GM12878 (cell line): ENCODE measurements around the gene CNKSR3. TPM values are rescaled to one million over a fixed set of nuclear protein-coding genes. Genes with fewer than 3 reads are reported as not detected.

Experiments
- ATAC-seq: fragments of 200-7000 bp; cut with Tn5 transposase; 3 replicates; pipeline ENCODE4 v1.9.1; 2020; ENCODE audit warnings: mild to moderate bottlenecking, moderate library complexity
- BruUV-seq: library from RNA; stranded (reverse); fragments of 400-500 nt; replicated peaks from 2 replicates; lab custom pipeline; 2021; lab: Mats Ljungman, UMichigan
- CTCF ChIA-PET: fragments of 300-600 bp; sonication (Branson Sonifier 250); formaldehyde crosslinking; extraction: SDS; loops from one replicate; lab custom pipeline; 2021; ENCODE audit warnings: inconsistent platforms; lab: Yijun Ruan, JAX
- POLR2A ChIA-PET: fragments of 350-600 bp; formaldehyde crosslinking; extraction: SDS; loops from one replicate; lab custom pipeline; 2021; ENCODE audit warnings: inconsistent platforms; lab: Charles Lee
- RAD21 ChIA-PET: fragments of 300-600 bp; sonication (Branson Sonifier 250); formaldehyde crosslinking; loops from one replicate; lab custom pipeline; 2023; ENCODE audit warnings: antibody characterized with exemption; ENCODE audit not compliant: unreplicated experiment; lab: Charles Lee
- SMC1A ChIA-PET: fragments of 300-600 bp; sonication (Branson Sonifier 250); formaldehyde crosslinking; loops from one replicate; lab custom pipeline; 2023; ENCODE audit not compliant: unreplicated experiment, uncharacterized antibody; lab: Charles Lee
- DNase-seq: peaks from one replicate; pipeline ENCODE4 v3.0.0-alpha.2; 2011; ENCODE audit warnings: low read depth, low spot score
- FAIRE-seq: peaks from 3 replicates; lab custom pipeline; 2011; peaks lifted over from hg19 to GRCh38; lab: Jason Lieb, UNC
- H2AFZ ChIP-seq: 2 replicates; pipeline ENCODE4 v1.6.0; 2011; ENCODE audit warnings: low read depth, low read length, control low read depth; ENCODE audit not compliant: control insufficient read depth
- H3K27ac ChIP-seq: 2 replicates; pipeline ENCODE4 v1.5.1; 2011; ENCODE audit warnings: control low read depth; ENCODE audit not compliant: control insufficient read depth, insufficient read depth
- H3K27me3 ChIP-seq, 2 experiments: replicated peaks in 1 of 2; 2 replicates each; pipeline versions ENCODE4 v1.6.0 to v1.6.1; 2011; ENCODE audit warnings: low read length in 1 of 2; ENCODE audit not compliant: control insufficient read depth in 2 of 2, insufficient read depth in 2 of 2
- H3K36me3 ChIP-seq, 2 experiments: 2 replicates each; pipeline ENCODE4 v1.5.1; 2011; ENCODE audit warnings: low read length in 1 of 2; ENCODE audit not compliant: control insufficient read depth in 2 of 2, insufficient read depth in 2 of 2
- H3K4me1 ChIP-seq: 2 replicates; pipeline ENCODE4 v1.6.1; 2011; ENCODE audit warnings: mild to moderate bottlenecking, low read length, moderate library complexity, mixed read lengths; ENCODE audit not compliant: control insufficient read depth, insufficient read depth
- H3K4me2 ChIP-seq: 2 replicates; pipeline ENCODE4 v1.6.0; 2011; ENCODE audit warnings: control low read depth; ENCODE audit not compliant: control insufficient read depth, insufficient read depth
- H3K4me3 ChIP-seq: fragments of 200-600 bp; sonication (generic); 2 replicates; pipeline ENCODE4 v1.5.1; 2016
- H3K79me2 ChIP-seq: 2 replicates; pipeline ENCODE4 v1.6.0; 2011; ENCODE audit warnings: low read length; ENCODE audit not compliant: control insufficient read depth, insufficient read depth
- H3K9ac ChIP-seq: 2 replicates; pipeline ENCODE4 v1.8.0; 2011; ENCODE audit warnings: low read length, control low read depth, mixed read lengths; ENCODE audit not compliant: control insufficient read depth, insufficient read depth
- H3K9me3 ChIP-seq: replicated peaks from 3 replicates; pipeline ENCODE4 v1.5.1; 2011; ENCODE audit warnings: mild to moderate bottlenecking, low read length; ENCODE audit not compliant: control insufficient read depth, insufficient read depth
- H4K20me1 ChIP-seq: 2 replicates; pipeline ENCODE4 v1.6.0; 2011; ENCODE audit not compliant: control insufficient read depth, insufficient read depth
- CHD4 ChIP-seq: fragments of 200-600 bp; sonication (generic); IDR thresholded peaks from 2 replicates; pipeline ENCODE4 v1.6.1; 2016; ENCODE audit warnings: mild to moderate bottlenecking
- CTCF ChIP-seq, 3 experiments: IDR thresholded peaks in 2 of 3; conservative IDR thresholded peaks in 1 of 3; 2 replicates each; pipeline ENCODE4 v1.5.1; 2011; ENCODE audit warnings: low read depth in 3 of 3, low read length in 3 of 3, mild to moderate bottlenecking in 3 of 3, control low read depth in 2 of 3, moderate library complexity in 2 of 3, inconsistent platforms in 1 of 3, mixed read lengths in 1 of 3; ENCODE audit not compliant: control insufficient read depth in 2 of 3, insufficient read depth in 1 of 3; ENCODE audit errors: extremely low read depth in 1 of 3
- ETV6 ChIP-seq, 2 experiments: fragments of 450-650 bp in 1 of 2; IDR thresholded peaks in 1 of 2; conservative IDR thresholded peaks in 1 of 2; 2 replicates each; pipeline ENCODE4 v1.6.1; 2014; ENCODE audit warnings: antibody characterized with exemption in 1 of 2, borderline replicate concordance in 1 of 2, low read depth in 1 of 2, mild to moderate bottlenecking in 1 of 2, moderate library complexity in 1 of 2
- HCFC1 ChIP-seq: fragments of 150-350 bp; IDR thresholded peaks from 2 replicates; pipeline ENCODE4 v1.6.1; 2014; ENCODE audit warnings: low read length
- HDAC2 ChIP-seq: fragments of 200-600 bp; sonication (generic); IDR thresholded peaks from 2 replicates; pipeline ENCODE4 v1.6.1; 2017
- IKZF1 ChIP-seq: fragments of 450-650 bp; conservative IDR thresholded peaks from 2 replicates; pipeline ENCODE4 v1.6.1; 2017; ENCODE audit warnings: antibody characterized with exemption, mild to moderate bottlenecking
- KLF5 ChIP-seq: fragments of 450-650 bp; IDR thresholded peaks from 2 replicates; pipeline ENCODE4 v1.6.1; 2014; ENCODE audit warnings: mild to moderate bottlenecking; ENCODE audit not compliant: partially characterized antibody
- MTA3 ChIP-seq: IDR thresholded peaks from 2 replicates; pipeline ENCODE4 v1.6.1; 2012; ENCODE audit warnings: low read length, inconsistent platforms, borderline replicate concordance
- POLR2A ChIP-seq: IDR thresholded peaks from 2 replicates; pipeline ENCODE4 v1.6.1; 2011; ENCODE audit warnings: low read depth, mild to moderate bottlenecking, low read length
- RELA ChIP-seq: fragments of 450-650 bp; IDR thresholded peaks from 2 replicates; pipeline ENCODE4 v1.8.0; 2014; ENCODE audit warnings: borderline replicate concordance; ENCODE audit not compliant: partially characterized antibody
- RFX5 ChIP-seq: IDR thresholded peaks from 2 replicates; pipeline ENCODE4 v1.6.1; 2011; ENCODE audit warnings: low read depth, low read length, improper control_type of control experiment
- SIN3A ChIP-seq: IDR thresholded peaks from 2 replicates; pipeline ENCODE4 v1.6.1; 2012; ENCODE audit warnings: low read depth, low read length, improper control_type of control experiment
- SMC3 ChIP-seq: IDR thresholded peaks from 2 replicates; pipeline ENCODE4 v1.6.1; 2011; ENCODE audit warnings: low read length, improper control_type of control experiment, borderline replicate concordance
- STAT1 ChIP-seq: fragments of 450-650 bp; conservative IDR thresholded peaks from 2 replicates; pipeline ENCODE4 v1.6.1; 2014; ENCODE audit warnings: antibody characterized with exemption, mild to moderate bottlenecking
- SUPT20H ChIP-seq: IDR thresholded peaks from 2 replicates; pipeline ENCODE4 v1.6.1; 2011; ENCODE audit warnings: low read depth, mild to moderate bottlenecking, low read length, moderate library complexity, borderline replicate concordance; ENCODE audit not compliant: control insufficient read depth
- TCF12 ChIP-seq: IDR thresholded peaks from 2 replicates; pipeline ENCODE4 v1.6.1; 2011; ENCODE audit warnings: low read depth, mild to moderate bottlenecking, low read length
- YBX1 ChIP-seq: fragments of 450-650 bp; IDR thresholded peaks from 2 replicates; pipeline ENCODE4 v1.6.1; 2016; ENCODE audit warnings: antibody characterized with exemption
- ZNF384 ChIP-seq: IDR thresholded peaks from 2 replicates; pipeline ENCODE4 v1.6.1; 2012; ENCODE audit warnings: low read depth, mild to moderate bottlenecking, low read length, improper control_type of control experiment, borderline replicate concordance
- WGBS: methylation state at CpG from one replicate; pipeline ENCODE4 v1.1.6; 2016; ENCODE audit warnings: low lambda C conversion rate; ENCODE audit not compliant: insufficient replicate concordance, insufficient coverage; ENCODE audit errors: missing lambda C conversion rate; 5-methylcytosine and 5-hydroxymethylcytosine counted together
- in situ Hi-C: fragments of 300-500 bp; cut with MboI; formaldehyde crosslinking; loops from 9 replicates; pipeline ENCODE4 v1.14.3; 2018; ENCODE audit warnings: mixed read lengths
- intact Hi-C: fragments of 100-400 bp; cut with micrococcal nuclease; formaldehyde crosslinking; loops from one replicate; pipeline ENCODE4 v1.14.2; 2022; ENCODE audit not compliant: unreplicated experiment
- polyA plus RNA-seq, 11 experiments: library from polyadenylated mRNA; depleted of rRNA in 4 of 11; unstranded in 6 of 11; stranded (reverse) in 5 of 11; fragments of >200 nt; fragmentation: Nextera tagmentation in 4 of 11; fragmentation: Illumina TruSeq in 1 of 11; extraction: Ambion mirVana in 4 of 11; extraction: Trizol in 1 of 11; gene quantifications; 1 replicate in 1 of 11; 2 replicates in 10 of 11; pipeline versions ENCODE4 v1.2.1 to v1.2.3, GENCODE V29; 2011 to 2016; ENCODE audit warnings: inconsistent platforms in 2 of 11, missing spikeins in 2 of 11, low read depth in 1 of 11
- total RNA-seq, 4 experiments: library from RNA; depleted of rRNA in 3 of 4; stranded (reverse); fragments of >200 nt in 3 of 4; fragmentation: Illumina TruSeq in 1 of 4; extraction: Trizol in 1 of 4; gene quantifications; 2 replicates each; pipeline versions ENCODE4 v1.2.1 to v1.2.3, GENCODE V29; 2013 to 2021

Gene CNKSR3
- total and polyA plus RNA-seq, 10 of the 15 experiments (the other 5 are each of a cell fraction or from before 2014, with no cell fraction given) = under 0.01 to 0.48 (median 0.12) TPM; not detected in 2

DNA sequence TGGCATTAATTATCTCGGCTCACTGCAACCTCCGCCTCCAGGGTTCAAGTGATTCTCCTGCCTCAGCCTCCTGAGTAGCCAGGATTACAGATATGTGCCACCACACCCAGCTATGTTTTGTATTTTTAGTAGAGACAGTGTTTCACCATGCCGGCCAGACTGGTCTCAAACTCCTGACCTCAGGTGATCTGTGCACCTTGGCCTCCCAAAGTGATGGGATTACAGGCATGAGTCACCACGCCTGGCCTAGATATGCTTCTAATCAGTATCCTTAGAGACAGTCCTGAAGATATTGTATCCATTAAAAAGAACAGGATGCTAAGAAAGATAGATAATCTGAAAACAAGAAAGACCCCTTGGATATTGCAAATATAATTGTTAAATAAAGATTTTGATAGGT lies 150.8 kb downstream of the CNKSR3 start (continued):
- TF ChIP-seq YBX1 (no peak), POLR2A (no peak)
- TF ChIP-seq, all 136 proteins: peak for 0

DNA sequence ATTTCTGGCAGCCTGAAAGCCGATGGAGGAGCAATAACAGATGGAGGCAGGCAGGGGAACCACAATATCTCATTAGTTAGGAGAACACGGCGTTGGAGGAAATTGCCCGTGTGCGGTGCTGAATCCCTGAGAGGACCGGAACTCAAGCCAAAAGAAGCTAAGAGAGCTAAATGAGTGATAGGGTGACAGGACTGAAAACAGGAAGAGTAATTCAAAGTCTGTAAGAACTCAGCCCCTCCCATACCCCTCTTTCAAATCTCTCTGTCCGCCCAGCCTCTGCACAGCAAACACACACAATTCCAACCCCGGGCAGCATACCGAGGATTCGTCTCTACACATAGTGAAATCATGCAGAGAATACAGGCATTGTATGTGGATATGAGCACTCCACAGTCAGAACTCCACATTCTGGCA lies 151.3 kb downstream of the CNKSR3 start:
- ChIA-PET CTCF (interaction anchor here (0.6 kb wide), 1 partner anchor 13 kb away, joined by 3 read pairs; no protein-coding TSS in a partner anchor), SMC1A (interaction anchor here (0.6 kb wide), 1 partner anchor 267 kb away, joined by 3 read pairs; no protein-coding TSS in a partner anchor), POLR2A (no interaction called here), RAD21 (no interaction called here)
- Histone ChIP-seq H3K79me2 (no peaks in the 10 kb centered on the region), H3K4me3 (no peak overlapping the region), H3K36me3 (no peaks in the 10 kb centered on the region), H3K4me1 (peaks cover 23% of the 10 kb centered on the region), H3K9ac (no peak overlapping the region), H2AFZ (0 out of 2 replicates have a peak overlapping the region, but pooled peaks have one; percentile 41), H4K20me1 (no peaks in the 10 kb centered on the region), H3K4me2 (0 out of 2 replicates have a peak overlapping the region, but pooled peaks have one; percentile 2), H3K27ac (no peak overlapping the region), H3K9me3 (no peaks in the 10 kb centered on the region; the same call in 2 of the 3 replicates), H3K27me3 (peaks cover 0 to 5% of the 10 kb centered on the region in 2 experiments; a peak in 2 of 4 replicates)
- in situ Hi-C loops (loop anchor here (5.0 kb wide), 1 partner anchor 202 kb away; no protein-coding TSS in a partner anchor), intact Hi-C loops (loop anchor here (5.0 kb wide), 1 partner anchor 202 kb away; no protein-coding TSS in a partner anchor)
- FAIRE-seq (no peak), ATAC-seq (no peak), DNase-seq (no peak)
- 20% methylated on average over 10 of the region's 10 CpGs for WGBS
- BruUV-seq = no TSS peak
- TF ChIP-seq CTCF (IDR thresholded peaks at IDR 0.05 in 2 of 3, conservative IDR thresholded peaks at IDR 0.05 in 1 of 3; ENCODE audit: control insufficient read depth in 2 of 3, extremely low read depth in 1 of 3, insufficient read depth in 1 of 3, low read depth in 3 of 3, low read length in 3 of 3) (no peak), HCFC1 (no peak), MTA3 (no peak), SMC3 (no peak), KLF5 (no peak), RELA (no peak), RFX5 (no peak), HDAC2 (no peak), CHD4 (no peak), SIN3A (no peak), ETV6 (conservative IDR thresholded peaks at IDR 0.05 in 1 of 2, IDR thresholded peaks at IDR 0.05 in 1 of 2; ENCODE audit: borderline replicate concordance in 1 of 2, low read depth in 1 of 2) (no peak), STAT1 (no peak), SUPT20H (no peak), IKZF1 (no peak), TCF12 (no peak), ZNF384 (no peak)
